Body of pancreas (tissue), 4 donors: ENCODE data around the gene PLPP4. TPM values are rescaled to one million over a fixed set of nuclear protein-coding genes. Genes with fewer than 3 reads are reported as not detected.

Experiments
- ATAC-seq: fragments of 150-250 bp; one replicate; pipeline ENCODE4 v1.9.1; 2016
- DNase-seq, 4 donors: peaks; one replicate each; pipeline ENCODE4 v3.0.0-alpha.2; 2019
- H3K27ac ChIP-seq, 4 donors: fragments of 200-600 bp; sonication (generic); 1 replicate in 3 of 4; 2 replicates in 1 of 4; pipeline versions ENCODE4 v1.5.1 to v1.6.1; 2016 to 2019; ENCODE audit warnings: mild to moderate bottlenecking in 1 of 4, mixed read lengths in 1 of 4, moderate library complexity in 1 of 4
- H3K27me3 ChIP-seq, 2 donors: fragments of 200-600 bp; sonication (generic); one replicate each; pipeline ENCODE4 v1.6.0; 2016; ENCODE audit warnings: mild to moderate bottlenecking in 1 of 2
- H3K36me3 ChIP-seq, 2 donors: fragments of 200-600 bp; sonication (generic); replicated peaks in 1 of 2; 2 replicates each; pipeline ENCODE4 v1.5.1; 2016; ENCODE audit warnings: low read depth in 2 of 2; ENCODE audit not compliant: insufficient read depth in 1 of 2
- H3K4me1 ChIP-seq: fragments of 200-600 bp; sonication (generic); one replicate; pipeline ENCODE4 v1.6.0; 2016
- H3K4me3 ChIP-seq, 2 donors: fragments of 200-600 bp; sonication (generic); 1 replicate in 1 of 2; 2 replicates in 1 of 2; pipeline ENCODE4 v1.5.1; 2016 to 2019
- H3K9me3 ChIP-seq, 3 donors: fragments of 200-600 bp; sonication (generic); 1 replicate in 2 of 3; 2 replicates in 1 of 3; pipeline ENCODE4 v1.5.1; 2016
- CTCF ChIP-seq, 7 experiments: fragments of 450-650 bp in 4 of 7; fragments of 200-600 bp in 3 of 7; sonication (generic) in 3 of 7; IDR thresholded peaks; one replicate each; pipeline ENCODE4 v1.5.1; 2016 to 2019; ENCODE audit warnings: antibody characterized with exemption in 7 of 7
- POLR2A ChIP-seq, 3 donors: fragments of 450-650 bp; IDR thresholded peaks; one replicate each; pipeline ENCODE4 v1.6.1; 2016; ENCODE audit warnings: antibody characterized with exemption in 3 of 3, mild to moderate bottlenecking in 2 of 3
- WGBS, 2 donors: methylation state at CpG; one replicate each; pipeline ENCODE4 v1.1.5; 2017; 5-methylcytosine and 5-hydroxymethylcytosine counted together
- intact Hi-C: fragments of 100-400 bp; cut with DNase I; formaldehyde crosslinking; loops from one replicate; pipeline ENCODE4 v1.15.1; 2023
- total RNA-seq, 2 donors: library from RNA; depleted of rRNA; stranded (reverse); fragments of >200 nt; gene quantifications; one replicate each; pipeline ENCODE4 v1.1.0, GENCODE V29; 2016

PLPP4 gene
- total RNA-seq, 2 donors from 2014 or later: 0.78 TPM; not detected in 1

- no peak overlapping the region for H3K27ac ChIP-seq
- TF ChIP-seq POLR2A (IDR thresholded peaks at IDR 0.05) (no peak), CTCF (IDR thresholded peaks at IDR 0.05) (no peak)
- H3K27me3 ChIP-seq: no peaks in the 10 kb centered on the region
- H3K4me1 ChIP-seq: no peaks in the 10 kb centered on the region
- H3K4me3 ChIP-seq: no peak overlapping the region
- H3K9me3 ChIP-seq: no peaks in the 10 kb centered on the region
- WGBS, 2 donors: 29 to 41% methylated on average over 2 of the region's 2 CpGs
- no peaks in the 10 kb centered on the region for H3K36me3 ChIP-seq
- intact Hi-C loops: no loop called here
- DNase-seq (no peak), ATAC-seq (no peak)
Observed at GRCh38 chr10:120514959-120515358, 57.9 kb downstream of the PLPP4 start.

GRCh38 chr10:120515741-120516140 lies 58.7 kb downstream of the PLPP4 start:
- TF ChIP-seq CTCF (IDR thresholded peaks at IDR 0.05) (no peak), POLR2A (IDR thresholded peaks at IDR 0.05) (no peak)
- Histone ChIP-seq H3K4me3 (no peak overlapping the region), H3K9me3 (no peaks in the 10 kb centered on the region), H3K36me3 (no peaks in the 10 kb centered on the region), H3K27ac (no peak overlapping the region), H3K4me1 (no peaks in the 10 kb centered on the region), H3K27me3 (no peaks in the 10 kb centered on the region)
- DNase-seq (no peak), ATAC-seq (no peak)
- 58 to 65% methylated on average over 2 of the region's 2 CpGs for WGBS, 2 donors
- intact Hi-C loops: no loop called here

GRCh38 chr10:120516426-120516825 lies 59.4 kb downstream of the PLPP4 start:
- Histone ChIP-seq H3K36me3 (no peaks in the 10 kb centered on the region), H3K27me3 (no peaks in the 10 kb centered on the region), H3K4me1 (no peaks in the 10 kb centered on the region), H3K27ac (no peak overlapping the region), H3K4me3 (no peak overlapping the region), H3K9me3 (no peaks in the 10 kb centered on the region)
- intact Hi-C loops: no loop called here
- TF ChIP-seq CTCF (IDR thresholded peaks at IDR 0.05) (no peak), POLR2A (IDR thresholded peaks at IDR 0.05) (no peak)
- 66 to 86% methylated on average over 4 of the region's 4 CpGs for WGBS, 2 donors
- ATAC-seq (no peak), DNase-seq (no peak)

GRCh38 chr10:120517196-120517595 lies 60.2 kb downstream of the PLPP4 start:
- intact Hi-C loops: no loop called here

More at GRCh38 chr10:120517196-120517595, 60.2 kb downstream of the PLPP4 start:
- DNase-seq (no peak), ATAC-seq (no peak)
- H3K4me1 ChIP-seq: no peaks in the 10 kb centered on the region
- 61 to 73% methylated on average over 5 of the region's 5 CpGs for WGBS, 2 donors
- no peak overlapping the region for H3K4me3 ChIP-seq
- TF ChIP-seq CTCF (IDR thresholded peaks at IDR 0.05): no peak
- TF ChIP-seq POLR2A (IDR thresholded peaks at IDR 0.05): no peak
- no peaks in the 10 kb centered on the region for H3K9me3 ChIP-seq
- no peaks in the 10 kb centered on the region for H3K36me3 ChIP-seq
- H3K27ac ChIP-seq: no peak overlapping the region
- H3K27me3 ChIP-seq: no peaks in the 10 kb centered on the region
